ENCODE data around the gene ADRA1B.

DNA sequence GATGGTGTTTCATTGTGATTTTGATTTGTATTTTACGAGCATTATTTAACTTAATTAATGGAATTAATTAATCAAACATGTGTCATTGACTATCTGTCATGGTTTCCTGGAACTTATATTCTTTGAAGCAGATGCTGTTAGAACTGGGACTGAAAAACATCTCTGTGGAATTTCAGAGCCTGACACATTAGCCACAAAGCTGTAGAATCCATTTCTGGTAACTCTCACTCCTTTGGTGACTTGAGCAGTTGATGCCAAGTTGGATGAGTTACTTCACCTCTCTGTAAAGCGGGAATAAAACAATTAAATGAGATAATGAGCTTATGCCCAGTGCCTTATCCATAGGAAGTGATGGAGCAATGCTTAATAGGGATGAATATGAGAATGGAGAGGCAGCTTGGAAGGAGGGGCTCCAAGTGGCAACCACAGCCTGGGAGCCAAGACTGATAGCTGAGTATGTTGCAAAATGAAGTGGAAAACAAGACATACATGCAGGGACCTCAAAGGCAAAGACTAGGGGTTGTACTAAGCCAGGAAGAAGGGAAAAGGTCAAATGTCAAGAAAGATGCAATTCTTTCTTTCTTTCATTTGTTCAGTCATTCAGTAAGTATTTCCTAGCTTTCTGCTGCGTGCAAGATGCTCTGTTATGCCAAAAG, 23.1 kb upstream of the ADRA1B start:
- TF ChIP-seq CEBPB (IDR thresholded peaks at IDR 0.05): no peak
- TF ChIP-seq EP300 (IDR thresholded peaks at IDR 0.05; ENCODE audit: borderline replicate concordance): no peak
- TF ChIP-seq TCF12 (IDR thresholded peaks at IDR 0.05; ENCODE audit: low read depth): no peak
